Measurements from ENCODE around the gene PRPF38A.

PRPF38A gene

GRCh38 chr1:52404116-52404974, at the start of gene PRPF38A, which contains the start of gene ORC1:
Gene PRPF38A, plus strand, starts transcription at chr1:52404602. Its CDS starts 148 bp downstream, at chr1:52404750.
Gene ORC1, minus strand, starts transcription at chr1:52404423. Its CDS starts 2,200 bp downstream, at chr1:52402223.
- TF ChIP-seq CTCF (IDR thresholded peaks at IDR 0.05; ENCODE audit: low read depth, low read length), result peak; percentile 38

GRCh38 chr1:52355436-52355835, 49.0 kb upstream of the PRPF38A start:
- TF ChIP-seq CTCF (IDR thresholded peaks at IDR 0.05; ENCODE audit: low read depth, low read length), result no peak
- no peak overlapping the region for H3K4me3 ChIP-seq (ENCODE audit: low read depth, low read length)

More at GRCh38 chr1:52404116-52404974, at the start of gene PRPF38A, which contains the start of gene ORC1:
- peak within 1 kb of the TSS; percentile 70 for H3K4me3 ChIP-seq (ENCODE audit: low read depth, low read length)

GRCh38 chr1:52355847-52356505, 48.4 kb upstream of the PRPF38A start:
- no peak overlapping the region for H3K4me3 ChIP-seq (ENCODE audit: low read depth, low read length)
- no peak for TF ChIP-seq CTCF (IDR thresholded peaks at IDR 0.05; ENCODE audit: low read depth, low read length)

GRCh38 chr1:52356818-52357355, 47.5 kb upstream of the PRPF38A start:
- no peak overlapping the region for H3K4me3 ChIP-seq (ENCODE audit: low read depth, low read length)
- TF ChIP-seq CTCF (IDR thresholded peaks at IDR 0.05; ENCODE audit: low read depth, low read length), result no peak

- H3K4me3 ChIP-seq (ENCODE audit: low read depth, low read length), result no peak overlapping the region
- no peak for TF ChIP-seq CTCF (IDR thresholded peaks at IDR 0.05; ENCODE audit: low read depth, low read length)
These were observed 47.0 kb upstream of the PRPF38A start for GRCh38 chr1:52357397-52357796.

GRCh38 chr1:52358851-52359497, 45.4 kb upstream of the PRPF38A start:
- H3K4me3 ChIP-seq (ENCODE audit: low read depth, low read length), result no peak overlapping the region
- TF ChIP-seq CTCF (IDR thresholded peaks at IDR 0.05; ENCODE audit: low read depth, low read length), result no peak
